ENCODE data around the gene ZNF217.

DNA sequence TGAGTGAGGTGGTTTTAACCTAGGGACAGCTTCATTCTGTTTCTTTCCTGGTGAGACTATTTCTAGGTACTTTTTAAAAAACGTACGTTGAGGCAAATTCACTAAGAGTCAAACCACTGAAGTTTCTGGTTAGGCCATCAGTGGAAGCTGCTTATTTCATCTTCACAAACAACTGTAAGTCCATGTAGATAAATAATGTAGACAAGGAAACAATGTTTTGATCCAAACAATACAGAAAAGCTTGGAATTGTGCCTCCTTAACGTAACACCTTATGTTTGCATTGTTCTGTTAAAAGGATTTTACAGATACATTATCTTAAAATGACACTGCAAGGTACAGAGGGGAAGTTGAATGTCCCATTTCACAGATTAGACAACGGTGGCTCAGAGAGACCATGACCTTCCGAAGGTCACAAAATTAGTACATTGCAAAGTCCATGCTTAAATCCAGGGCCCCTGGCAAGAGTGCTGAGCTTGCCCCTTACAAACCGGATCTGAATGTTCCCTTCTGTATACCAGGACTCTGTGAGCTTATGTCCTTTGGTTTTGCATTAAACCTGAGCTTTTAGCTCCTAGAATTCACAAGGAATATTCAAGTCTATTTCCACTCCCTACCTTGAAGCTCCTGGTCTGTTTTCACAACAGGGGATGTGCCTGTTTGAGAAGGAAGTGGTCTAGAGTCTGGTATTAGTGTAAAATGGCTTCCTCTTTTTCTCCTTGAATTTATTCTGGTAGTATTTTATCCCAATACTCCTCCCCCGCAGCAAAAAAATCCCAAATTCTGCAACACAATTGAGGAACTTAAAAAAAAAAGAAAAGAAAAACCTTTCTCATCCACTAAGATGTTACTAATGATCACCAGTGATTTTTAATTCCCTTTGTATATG is 28.9 kb upstream of the ZNF217 start:
- TF ChIP-seq SPI1 (IDR thresholded peaks at IDR 0.05; ENCODE audit: borderline replicate concordance, low read depth, low read length) = peak; percentile 95
- TF ChIP-seq, protein P1, sequence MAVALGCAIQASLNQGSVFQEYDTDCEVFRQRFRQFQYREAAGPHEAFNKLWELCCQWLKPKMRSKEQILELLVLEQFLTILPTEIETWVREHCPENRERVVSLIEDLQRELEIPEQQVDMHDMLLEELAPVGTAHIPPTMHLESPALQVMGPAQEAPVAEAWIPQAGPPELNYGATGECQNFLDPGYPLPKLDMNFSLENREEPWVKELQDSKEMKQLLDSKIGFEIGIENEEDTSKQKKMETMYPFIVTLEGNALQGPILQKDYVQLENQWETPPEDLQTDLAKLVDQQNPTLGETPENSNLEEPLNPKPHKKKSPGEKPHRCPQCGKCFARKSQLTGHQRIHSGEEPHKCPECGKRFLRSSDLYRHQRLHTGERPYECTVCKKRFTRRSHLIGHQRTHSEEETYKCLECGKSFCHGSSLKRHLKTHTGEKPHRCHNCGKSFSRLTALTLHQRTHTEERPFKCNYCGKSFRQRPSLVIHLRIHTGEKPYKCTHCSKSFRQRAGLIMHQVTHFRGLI (CRISPR knock-in tag; IDR thresholded peaks at IDR 0.05) = no peak
- TF ChIP-seq, protein P2, sequence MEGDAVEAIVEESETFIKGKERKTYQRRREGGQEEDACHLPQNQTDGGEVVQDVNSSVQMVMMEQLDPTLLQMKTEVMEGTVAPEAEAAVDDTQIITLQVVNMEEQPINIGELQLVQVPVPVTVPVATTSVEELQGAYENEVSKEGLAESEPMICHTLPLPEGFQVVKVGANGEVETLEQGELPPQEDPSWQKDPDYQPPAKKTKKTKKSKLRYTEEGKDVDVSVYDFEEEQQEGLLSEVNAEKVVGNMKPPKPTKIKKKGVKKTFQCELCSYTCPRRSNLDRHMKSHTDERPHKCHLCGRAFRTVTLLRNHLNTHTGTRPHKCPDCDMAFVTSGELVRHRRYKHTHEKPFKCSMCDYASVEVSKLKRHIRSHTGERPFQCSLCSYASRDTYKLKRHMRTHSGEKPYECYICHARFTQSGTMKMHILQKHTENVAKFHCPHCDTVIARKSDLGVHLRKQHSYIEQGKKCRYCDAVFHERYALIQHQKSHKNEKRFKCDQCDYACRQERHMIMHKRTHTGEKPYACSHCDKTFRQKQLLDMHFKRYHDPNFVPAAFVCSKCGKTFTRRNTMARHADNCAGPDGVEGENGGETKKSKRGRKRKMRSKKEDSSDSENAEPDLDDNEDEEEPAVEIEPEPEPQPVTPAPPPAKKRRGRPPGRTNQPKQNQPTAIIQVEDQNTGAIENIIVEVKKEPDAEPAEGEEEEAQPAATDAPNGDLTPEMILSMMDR (IDR thresholded peaks at IDR 0.05 in 2 of 3, conservative IDR thresholded peaks at IDR 0.05 in 1 of 3; ENCODE audit: insufficient read depth in 2 of 3, low read depth in 1 of 3, low read length in 3 of 3) = no peak
- TF ChIP-seq ZKSCAN8 (CRISPR knock-in tag; IDR thresholded peaks at IDR 0.05) = no peak
- 0 out of 2 replicates have a peak, but pooled peaks have one; percentile 9 for TF ChIP-seq OTX1 (CRISPR knock-in tag; IDR thresholded peaks at IDR 0.05)
